Endothelial cell of umbilical vein (primary cell): ENCODE results near the gene FLRT2. TPM values are rescaled to one million over a fixed set of nuclear protein-coding genes. Genes with fewer than 3 reads are reported as not detected.

Experiments
- BruUV-seq: library from RNA; stranded (reverse); fragments of 400-500 nt; replicated peaks from 2 replicates; lab custom pipeline; 2021; lab: Mats Ljungman, UMichigan
- CTCF ChIA-PET: fragments of 300-600, 350-600 bp; sonication (Branson Sonifier 250); formaldehyde crosslinking; loops from one replicate; lab custom pipeline; 2021; ENCODE audit warnings: antibody characterized with exemption, inconsistent platforms; lab: Charles Lee
- POLR2A ChIA-PET: fragments of 300-600, 350-600 bp; sonication (Branson Sonifier 250); formaldehyde crosslinking; loops from one replicate; lab custom pipeline; 2021; ENCODE audit warnings: antibody characterized with exemption, inconsistent platforms; lab: Charles Lee
- DNase-seq: peaks from one replicate; pipeline ENCODE4 v3.0.0-alpha.2; 2011; ENCODE audit warnings: low read depth, low spot score
- FAIRE-seq: peaks from 2 replicates; lab custom pipeline; 2011; peaks lifted over from hg19 to GRCh38; lab: Jason Lieb, UNC
- H2AFZ ChIP-seq: 2 replicates; pipeline ENCODE4 v1.6.0; 2012; ENCODE audit warnings: low read depth, low read length, control low read depth, inconsistent platforms
- H3K27ac ChIP-seq: 2 replicates; pipeline ENCODE4 v1.5.1; 2011; ENCODE audit warnings: low read depth, mild to moderate bottlenecking, control low read depth, low read length, moderate library complexity; ENCODE audit not compliant: insufficient read depth
- H3K27me3 ChIP-seq, 2 experiments: 2 replicates each; pipeline versions ENCODE4 v1.6.0 to v1.6.1; 2011; ENCODE audit warnings: low read length in 2 of 2, mixed read lengths in 1 of 2; ENCODE audit not compliant: control insufficient read depth in 2 of 2, insufficient read depth in 2 of 2
- H3K36me3 ChIP-seq, 2 experiments: 2 replicates in 1 of 2; 3 replicates in 1 of 2; pipeline ENCODE4 v1.5.1; 2011; ENCODE audit warnings: low read length in 2 of 2, mild to moderate bottlenecking in 1 of 2, moderate library complexity in 1 of 2; ENCODE audit not compliant: control insufficient read depth in 2 of 2, insufficient read depth in 2 of 2; ENCODE audit errors: extremely low read depth in 1 of 2
- H3K4me1 ChIP-seq: 3 replicates; pipeline ENCODE4 v1.5.1; 2011; ENCODE audit warnings: mild to moderate bottlenecking, low read length; ENCODE audit not compliant: control insufficient read depth, insufficient read depth; ENCODE audit errors: extremely low read depth
- H3K4me2 ChIP-seq: 2 replicates; pipeline ENCODE4 v1.6.1; 2011; ENCODE audit warnings: low read length, control low read depth, mixed read lengths; ENCODE audit not compliant: insufficient read depth
- H3K4me3 ChIP-seq, 3 experiments: fragments of 200-600 bp in 1 of 3; sonication (generic), shearing (Covaris generic) in 1 of 3; replicated peaks in 1 of 3; 2 replicates each; pipeline ENCODE4 v1.5.1; 2011 to 2016; ENCODE audit warnings: control low read depth in 3 of 3, low read length in 3 of 3, mild to moderate bottlenecking in 2 of 3, inconsistent platforms in 1 of 3, low read depth in 1 of 3, moderate library complexity in 1 of 3; ENCODE audit not compliant: insufficient read depth in 1 of 3
- H3K79me2 ChIP-seq: 2 replicates; pipeline ENCODE4 v1.6.0; 2012; ENCODE audit warnings: low read length, inconsistent platforms; ENCODE audit not compliant: control insufficient read depth, insufficient read depth
- H3K9ac ChIP-seq: replicated peaks from 2 replicates; pipeline ENCODE3; 2011; ENCODE audit warnings: low read length, control low read depth; ENCODE audit not compliant: insufficient read depth; ENCODE audit errors: extremely low read depth
- H3K9me1 ChIP-seq: replicated peaks from 3 replicates; pipeline ENCODE4 v1.6.0; 2011; ENCODE audit warnings: mild to moderate bottlenecking, low read length; ENCODE audit not compliant: control insufficient read depth, insufficient read depth; ENCODE audit errors: extremely low read depth
- H3K9me3 ChIP-seq: replicated peaks from 2 replicates; pipeline ENCODE4 v1.5.1; 2012; ENCODE audit warnings: low read length, inconsistent platforms; ENCODE audit not compliant: control insufficient read depth, insufficient read depth
- H4K20me1 ChIP-seq: replicated peaks from 2 replicates; pipeline ENCODE3; 2011; ENCODE audit warnings: mild to moderate bottlenecking, low read length; ENCODE audit not compliant: control insufficient read depth, insufficient read depth; ENCODE audit errors: extremely low read depth
- FOS ChIP-seq: IDR thresholded peaks from 2 replicates; pipeline ENCODE4 v1.6.1; 2011; ENCODE audit warnings: mild to moderate bottlenecking, low read length, moderate library complexity, borderline replicate concordance; ENCODE audit not compliant: insufficient read depth
- GATA2 ChIP-seq: IDR thresholded peaks from 2 replicates; pipeline ENCODE4 v1.7.0; 2011; ENCODE audit warnings: low read depth, mild to moderate bottlenecking, moderate library complexity, mixed read lengths, low read length; ENCODE audit not compliant: insufficient read length, insufficient read depth
- MAX ChIP-seq: IDR thresholded peaks from 2 replicates; pipeline ENCODE4 v1.6.1; 2011; ENCODE audit not compliant: insufficient read depth, insufficient read length
- POLR2A ChIP-seq: IDR thresholded peaks from 2 replicates; pipeline ENCODE4 v1.6.1; 2012; ENCODE audit warnings: low read depth, mild to moderate bottlenecking, control low read depth, low read length
- dilution Hi-C: fragments of 300-500 bp; cut with MboI; formaldehyde crosslinking; loops from one replicate; pipeline ENCODE4 v1.15.0; 2019; ENCODE audit warnings: low sequenced_read_pairs; ENCODE audit not compliant: extremely low pct_ligation_motif_present
- intact Hi-C: fragments of 100-400 bp; cut with micrococcal nuclease; formaldehyde crosslinking; loops from one replicate; pipeline ENCODE4 v1.10.0; 2022
- polyA plus RNA-seq, 4 experiments: library from polyadenylated mRNA; depleted of rRNA in 3 of 4; stranded (reverse) in 3 of 4; unstranded in 1 of 4; fragments of >200 nt; gene quantifications; 2 replicates each; pipeline versions ENCODE4 v1.2.1 to v1.2.3, GENCODE V29; 2011 to 2012; ENCODE audit warnings: missing spikeins in 1 of 4
- total RNA-seq: library from RNA; stranded (reverse); gene quantifications from 2 replicates; pipeline ENCODE4 v1.2.3, GENCODE V29; 2021
- TF ChIP-seq, protein P1 (sequence below), 2 donors: IDR thresholded peaks; 1 replicate in 1 of 2; 2 replicates in 1 of 2; pipeline ENCODE4 v1.5.1; 2011; ENCODE audit warnings: low read length in 2 of 2, mild to moderate bottlenecking in 2 of 2, moderate library complexity in 2 of 2, control low read depth in 1 of 2, inconsistent platforms in 1 of 2, low read depth in 1 of 2; ENCODE audit not compliant: insufficient read depth in 1 of 2; ENCODE audit errors: extremely low read depth in 1 of 2

The FLRT2 gene
- total and polyA plus RNA-seq, 2 donors (not counting 3 experiments of a cell fraction or from before 2014, with no cell fraction given), result 202 to 229 TPM

- Histone ChIP-seq H3K4me1 (no peaks in the 10 kb centered on the region), H3K4me2 (no peak overlapping the region), H3K27ac (no peak overlapping the region), H3K9me3 (no peaks in the 10 kb centered on the region), H3K9ac (no peak overlapping the region), H2AFZ (no peak overlapping the region), H3K27me3 (no peaks in the 10 kb centered on the region), H3K36me3 (peaks cover 0 to 13% of the 10 kb centered on the region in 2 experiments), H4K20me1 (peaks cover 13% of the 10 kb centered on the region), H3K4me3 (no peak overlapping the region), H3K9me1 (peaks cover 2% of the 10 kb centered on the region), H3K79me2 (no peaks in the 10 kb centered on the region)
- ChIA-PET CTCF (interaction anchor here (1.3 kb wide), 1 partner anchor 40 kb away, joined by 4 read pairs; no protein-coding TSS in a partner anchor), POLR2A (no interaction called here)
- FAIRE-seq, result no peak
- no peak for TF ChIP-seq MAX
- TF ChIP-seq, protein P1, sequence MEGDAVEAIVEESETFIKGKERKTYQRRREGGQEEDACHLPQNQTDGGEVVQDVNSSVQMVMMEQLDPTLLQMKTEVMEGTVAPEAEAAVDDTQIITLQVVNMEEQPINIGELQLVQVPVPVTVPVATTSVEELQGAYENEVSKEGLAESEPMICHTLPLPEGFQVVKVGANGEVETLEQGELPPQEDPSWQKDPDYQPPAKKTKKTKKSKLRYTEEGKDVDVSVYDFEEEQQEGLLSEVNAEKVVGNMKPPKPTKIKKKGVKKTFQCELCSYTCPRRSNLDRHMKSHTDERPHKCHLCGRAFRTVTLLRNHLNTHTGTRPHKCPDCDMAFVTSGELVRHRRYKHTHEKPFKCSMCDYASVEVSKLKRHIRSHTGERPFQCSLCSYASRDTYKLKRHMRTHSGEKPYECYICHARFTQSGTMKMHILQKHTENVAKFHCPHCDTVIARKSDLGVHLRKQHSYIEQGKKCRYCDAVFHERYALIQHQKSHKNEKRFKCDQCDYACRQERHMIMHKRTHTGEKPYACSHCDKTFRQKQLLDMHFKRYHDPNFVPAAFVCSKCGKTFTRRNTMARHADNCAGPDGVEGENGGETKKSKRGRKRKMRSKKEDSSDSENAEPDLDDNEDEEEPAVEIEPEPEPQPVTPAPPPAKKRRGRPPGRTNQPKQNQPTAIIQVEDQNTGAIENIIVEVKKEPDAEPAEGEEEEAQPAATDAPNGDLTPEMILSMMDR (IDR thresholded peaks at IDR 0.05; ENCODE audit: extremely low read depth in 1 of 2, insufficient read depth in 1 of 2, low read depth in 1 of 2, low read length in 2 of 2), result no peak
- dilution Hi-C loops (no loop called here), intact Hi-C loops (no loop called here)
- no TSS peak for BruUV-seq
- no peak for DNase-seq
Observed at GRCh38 chr14:85616386-85616885, 86.5 kb downstream of the FLRT2 start.

- no TSS peak for BruUV-seq
- H3K4me3 ChIP-seq, result no peak overlapping the region
- intact Hi-C loops, result no loop called here
- peaks cover 3 to 18% of the 10 kb centered on the region in 2 experiments for H3K36me3 ChIP-seq
- H3K27ac ChIP-seq, result no peak overlapping the region
- CTCF ChIA-PET, result no interaction called here
- no peak overlapping the region for H2AFZ ChIP-seq
- no peaks in the 10 kb centered on the region for H3K79me2 ChIP-seq
- FAIRE-seq (no peak), DNase-seq (no peak)
- no peak overlapping the region for H3K9ac ChIP-seq
- POLR2A ChIA-PET, result no interaction called here
- H3K4me2 ChIP-seq, result no peak overlapping the region
- H3K9me1 ChIP-seq, result peaks cover 2% of the 10 kb centered on the region
- H4K20me1 ChIP-seq, result peaks cover 13% of the 10 kb centered on the region
- dilution Hi-C loops, result no loop called here
- H3K4me1 ChIP-seq, result no peaks in the 10 kb centered on the region
- H3K9me3 ChIP-seq, result no peaks in the 10 kb centered on the region
- TF ChIP-seq FOS (no peak), GATA2 (no peak), POLR2A (no peak)
- no peaks in the 10 kb centered on the region for H3K27me3 ChIP-seq
Observed at GRCh38 chr14:85616886-85617285, 86.9 kb downstream of the FLRT2 start.
